G401 (cell line): ENCODE measurements around the gene CNNM2. TPM values are rescaled to one million over a fixed set of nuclear protein-coding genes. Genes with fewer than 3 reads are reported as not detected.
A peak's percentile ranks its signal among the peaks of the same experiment; 100 is the strongest.

ENCODE experiments used
- DNase-seq: peaks from one replicate; pipeline ENCODE4 v3.0.0-alpha.2; 2015; ENCODE audit warnings: low spot score
- in situ Hi-C: cut with HindIII; loops from 2 replicates; pipeline ENCODE4 v1.10.0; 2016; ENCODE audit warnings: low sequenced_read_pairs, mixed read lengths
- total RNA-seq: library from RNA; depleted of rRNA; stranded (reverse); fragments of >200 nt; shearing (Covaris generic); gene quantifications from 2 replicates; pipeline ENCODE4 v1.2.3, GENCODE V29; 2014

The CNNM2 gene
- total RNA-seq, 1 experiment from 2014 or later = 15.5 TPM

DNA sequence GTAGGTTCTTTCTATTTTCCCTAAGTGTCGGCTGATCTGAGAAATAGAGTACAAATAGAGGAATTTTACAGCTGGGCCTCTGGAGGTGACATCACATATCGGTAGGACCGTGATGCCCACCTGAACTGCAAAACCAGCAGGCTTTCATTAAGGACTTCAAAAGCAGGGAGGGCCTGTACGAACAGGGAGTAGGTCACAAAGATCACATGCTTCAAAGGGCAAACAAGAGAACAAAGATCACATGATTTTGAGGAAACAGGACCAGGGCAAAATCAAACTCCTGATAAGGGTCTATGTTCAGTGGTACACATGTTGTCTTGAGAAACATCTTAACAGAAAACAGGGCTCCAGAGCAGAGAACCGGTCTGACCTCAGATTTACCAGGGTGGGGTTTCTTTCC, 88.9 kb downstream of the CNNM2 start:
- in situ Hi-C loops = no loop called here
- no peak for DNase-seq

DNA sequence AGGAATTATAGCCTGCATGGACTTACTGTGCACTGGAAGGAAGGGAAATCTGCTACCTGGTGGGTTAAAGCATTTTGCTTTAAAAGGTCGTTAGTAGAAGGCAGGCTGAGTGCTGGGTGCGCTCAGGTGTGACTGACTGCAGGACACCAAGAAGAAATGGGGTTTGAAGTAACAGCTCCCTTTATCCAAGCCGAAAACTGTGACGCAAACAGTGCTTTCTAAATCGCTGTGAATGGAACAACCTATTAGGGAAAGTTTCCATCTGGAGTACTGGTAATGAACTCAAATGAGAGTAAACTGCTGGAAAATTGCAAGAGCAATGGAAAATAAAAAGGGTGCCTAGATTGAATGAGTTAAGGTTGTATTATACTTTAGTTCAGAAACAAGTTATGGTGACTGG, 95.3 kb downstream of the CNNM2 start:
- DNase-seq = no peak
- in situ Hi-C loops = no loop called here

DNA sequence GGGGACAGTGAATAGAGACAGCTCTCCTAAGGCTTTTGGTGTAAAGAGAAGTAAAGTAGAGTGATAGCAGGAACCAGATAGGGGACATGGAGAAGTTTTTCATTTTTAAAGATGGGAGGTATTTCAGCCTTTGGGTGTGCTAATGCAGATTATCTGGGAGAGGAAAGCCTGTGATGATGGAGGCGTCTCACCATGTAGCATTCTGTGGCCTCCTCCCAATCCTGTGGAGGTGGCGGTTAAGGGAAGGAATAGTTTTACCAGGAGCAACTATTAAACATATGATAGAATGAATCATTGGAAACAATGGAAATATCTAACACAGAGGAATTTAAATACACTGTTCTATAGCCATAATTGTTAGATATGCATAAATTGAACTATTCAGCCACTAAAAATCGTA, 101.3 kb downstream of the CNNM2 start:
- in situ Hi-C loops = no loop called here
- no peak for DNase-seq

DNA sequence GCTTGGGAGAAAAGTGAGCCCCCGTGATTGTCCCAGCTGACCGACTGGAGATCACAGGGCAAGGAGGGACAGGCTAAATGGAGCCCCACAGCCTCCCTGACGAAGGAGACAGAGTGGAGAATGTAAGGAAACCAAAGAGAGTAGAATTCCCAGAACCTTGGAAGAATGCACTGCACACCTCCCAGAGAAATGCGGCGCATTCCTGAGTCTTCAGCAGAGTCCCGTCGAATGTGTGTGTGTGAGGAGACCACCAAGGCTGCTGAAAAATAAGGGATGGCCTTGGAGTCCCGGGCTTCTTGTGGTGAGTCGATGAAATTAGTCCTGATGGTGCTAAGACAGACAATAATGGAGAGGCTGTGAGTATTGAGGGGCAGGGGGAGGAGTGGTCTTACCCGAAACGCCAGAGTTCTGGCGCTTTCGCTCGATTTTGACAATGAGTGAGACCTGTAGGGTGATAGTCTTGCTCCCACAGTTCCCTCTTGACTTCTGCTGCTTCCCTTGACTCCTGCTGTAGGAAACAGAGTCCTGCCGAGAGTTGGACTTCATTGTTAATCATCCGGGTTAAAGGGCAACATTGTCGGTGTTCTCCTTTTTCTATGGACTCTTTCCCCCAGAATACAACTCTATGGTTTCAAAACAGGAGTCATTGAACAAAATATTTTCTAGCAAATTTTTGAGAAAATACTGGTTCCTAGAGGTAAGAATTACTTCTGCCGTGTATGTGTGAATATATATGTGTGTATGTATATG, 103.2 kb downstream of the CNNM2 start:
- no peak for DNase-seq
- in situ Hi-C loops = no loop called here

DNA sequence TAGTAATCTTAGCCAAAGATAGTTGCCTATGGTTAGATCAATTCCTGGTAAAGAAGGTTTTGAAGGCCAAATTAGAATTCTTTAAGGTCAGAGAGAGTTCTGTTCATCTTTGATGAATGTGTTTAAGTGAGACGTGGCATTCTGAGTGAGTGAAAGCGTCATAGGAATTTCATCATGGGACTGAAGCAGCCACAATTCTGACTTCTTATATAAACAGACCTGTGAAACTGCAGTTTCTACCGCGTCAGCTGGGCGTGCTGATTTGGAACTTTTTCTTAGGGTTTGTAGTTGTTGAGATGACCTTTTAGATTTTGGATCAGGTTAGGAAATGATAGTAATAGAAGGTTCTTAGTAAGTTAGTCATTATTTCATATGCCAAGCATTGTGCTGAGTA, 103.8 kb downstream of the CNNM2 start:
- DNase-seq = no peak

DNA sequence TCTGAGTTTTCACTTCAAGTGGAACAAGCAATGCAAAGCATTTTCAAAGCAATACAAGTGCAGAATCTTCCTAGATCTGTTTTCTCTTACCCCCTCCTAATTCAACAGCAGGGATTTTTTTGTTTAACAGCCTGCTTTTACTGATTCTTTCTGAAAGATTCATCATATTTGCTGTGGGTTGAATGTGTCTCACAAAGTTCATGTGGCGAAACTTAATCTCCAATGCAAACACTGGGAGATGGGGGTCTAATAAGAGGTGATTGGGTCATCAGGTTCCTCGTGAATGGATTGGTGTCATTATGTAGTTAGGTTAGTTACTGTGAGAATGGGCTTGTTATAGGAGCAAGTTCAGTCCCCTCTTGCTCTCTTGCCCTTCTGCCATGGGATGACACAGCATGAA, 107.6 kb downstream of the CNNM2 start:
- in situ Hi-C loops = no loop called here
- DNase-seq = no peak

More for the DNA sequence above, 103.8 kb downstream of the CNNM2 start:
- in situ Hi-C loops = no loop called here

DNA sequence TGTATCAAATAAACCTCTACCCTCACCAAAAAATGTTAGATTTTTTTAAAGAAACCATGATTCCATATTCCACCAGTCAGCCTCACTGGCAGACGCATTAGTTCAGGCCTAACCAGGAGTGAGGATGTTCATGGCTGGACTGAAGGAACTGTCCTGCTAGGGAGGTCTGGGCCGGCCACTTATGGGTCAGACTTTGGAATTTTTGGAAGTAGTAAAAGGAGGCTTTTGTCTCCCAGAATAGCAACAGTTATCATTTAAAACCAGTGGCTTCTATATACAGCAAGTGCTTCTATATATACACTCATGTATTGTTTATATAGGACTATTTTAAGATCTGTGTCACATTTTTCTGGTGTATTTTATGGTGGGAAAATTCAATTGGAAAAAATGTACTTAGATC, 120.5 kb downstream of the CNNM2 start:
- in situ Hi-C loops = no loop called here
- DNase-seq = no peak

DNA sequence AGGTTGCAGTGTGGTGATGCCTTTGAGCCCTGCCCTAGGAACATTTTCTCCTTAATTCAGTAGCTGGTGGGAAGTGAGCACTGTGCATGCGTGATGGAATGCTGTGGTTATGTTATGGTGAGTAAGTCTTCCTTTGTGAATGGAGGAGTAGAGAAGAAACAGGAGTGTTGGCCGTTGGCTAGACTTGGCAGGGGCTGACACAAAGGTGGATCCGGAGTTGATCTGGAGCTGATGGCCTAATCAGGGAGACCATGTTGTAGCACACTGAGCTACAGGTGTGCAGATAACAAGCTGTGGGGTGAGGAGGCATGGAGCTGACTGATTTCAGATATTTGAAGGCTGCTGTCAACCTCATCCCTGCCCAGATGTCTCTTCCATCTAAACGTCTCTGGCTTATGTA, 122.3 kb downstream of the CNNM2 start:
- in situ Hi-C loops = no loop called here
- no peak for DNase-seq

DNA sequence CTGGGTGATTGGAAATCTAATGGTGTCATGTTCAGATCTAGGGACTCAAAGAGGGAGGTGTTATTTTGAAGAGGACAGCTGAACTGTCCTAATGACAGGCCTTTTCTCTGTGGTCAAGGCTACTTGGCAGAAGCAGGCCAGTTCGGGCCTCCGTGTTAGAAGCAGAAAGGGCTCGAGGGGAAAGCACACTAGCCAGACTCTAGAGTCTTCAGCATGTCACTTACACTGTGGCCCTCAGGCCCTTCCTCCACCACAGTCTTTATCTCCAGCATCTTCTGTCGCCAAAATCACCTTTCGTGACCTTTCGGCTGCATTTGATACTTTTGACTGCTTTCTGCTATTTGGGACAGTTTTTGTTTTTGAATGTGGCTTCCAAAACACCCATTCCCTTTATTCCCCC, 123.3 kb downstream of the CNNM2 start:
- DNase-seq = peak; percentile 9
- in situ Hi-C loops = no loop called here

DNA sequence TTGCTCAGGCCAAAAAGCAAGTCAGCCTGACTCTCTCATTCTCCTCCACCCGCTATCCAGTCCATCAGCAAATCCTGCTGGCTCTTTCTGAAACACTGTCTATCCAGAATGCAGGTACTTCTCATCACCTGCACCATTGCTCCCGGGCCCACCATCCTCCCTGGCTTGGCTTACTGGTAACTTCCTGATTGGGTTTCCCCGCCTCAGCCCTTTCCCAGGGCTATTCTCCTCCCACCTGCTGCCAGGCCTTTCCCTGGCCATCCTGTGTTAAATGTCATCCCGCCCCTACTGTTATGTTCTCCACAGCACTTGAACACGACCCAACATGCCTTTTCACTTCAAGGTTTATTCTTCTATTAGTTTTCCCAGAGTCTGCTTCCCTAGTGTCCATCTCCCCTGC, 124.0 kb downstream of the CNNM2 start:
- in situ Hi-C loops = no loop called here
- DNase-seq = peak; percentile 43

DNA sequence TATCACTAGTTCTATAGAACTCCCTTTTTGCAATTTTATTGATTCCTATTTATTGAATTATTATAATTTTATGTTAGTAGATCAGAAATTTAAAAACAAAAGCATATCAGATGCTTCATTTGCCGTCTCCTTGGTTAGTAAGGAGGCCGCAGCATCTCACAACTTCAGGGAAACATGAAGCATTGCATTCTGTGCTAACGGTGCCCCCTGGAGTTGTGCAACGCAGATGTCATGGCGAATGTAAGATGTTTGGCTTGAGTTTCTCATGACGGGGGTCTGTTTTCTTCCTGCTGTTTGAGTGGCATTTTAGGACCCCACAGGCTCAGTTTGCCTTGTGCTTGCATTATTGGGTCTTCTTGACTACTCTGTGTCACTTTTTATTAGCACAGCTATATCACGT, 124.8 kb downstream of the CNNM2 start:
- DNase-seq = no peak

DNA sequence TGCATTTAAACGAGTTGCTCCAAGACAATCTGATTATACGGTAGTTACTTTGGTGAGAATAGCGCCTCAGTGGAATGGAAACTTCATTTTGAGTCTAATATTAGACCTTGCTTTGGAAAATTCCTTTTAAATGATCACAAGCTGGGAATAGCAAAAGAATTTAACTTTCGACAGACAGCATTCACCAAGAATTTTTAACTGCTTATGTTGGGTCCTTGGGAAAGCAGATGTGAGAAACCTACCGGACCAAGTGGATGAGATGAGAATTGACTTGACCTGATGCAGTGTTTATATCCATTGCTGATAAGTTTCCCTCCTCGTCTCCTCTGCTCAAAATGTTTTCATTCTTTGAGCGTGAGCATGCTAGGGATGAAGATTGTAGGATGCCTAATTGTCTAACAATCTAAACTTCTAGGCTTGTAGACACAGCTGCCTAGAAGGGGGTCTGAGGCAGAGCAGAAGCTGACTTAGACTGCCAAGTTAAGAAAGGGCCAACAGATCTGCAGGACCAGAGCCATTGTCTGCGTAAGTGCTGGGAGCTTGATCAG, 126.9 kb downstream of the CNNM2 start:
- DNase-seq = no peak
- in situ Hi-C loops = no loop called here

More for the DNA sequence above, 124.8 kb downstream of the CNNM2 start:
- in situ Hi-C loops = no loop called here

DNA sequence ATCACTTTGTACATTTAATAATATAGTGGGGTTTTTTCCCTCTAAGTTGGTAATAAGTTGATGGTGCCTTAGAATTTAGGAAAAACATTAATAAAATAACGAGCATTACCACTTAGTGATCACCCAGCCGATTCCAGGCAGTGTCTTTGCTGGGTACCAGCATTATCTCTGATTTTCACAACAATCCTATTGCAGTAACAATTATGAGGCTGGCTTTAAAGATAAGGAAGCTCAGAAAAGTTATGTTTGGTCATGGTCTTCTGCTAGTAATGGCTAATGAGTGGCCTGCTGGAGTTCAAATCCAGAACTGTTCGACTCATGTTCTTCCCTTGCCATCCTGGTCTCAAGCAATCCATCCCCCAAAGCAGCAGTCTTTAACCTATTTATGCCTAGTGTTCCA, 127.9 kb downstream of the CNNM2 start:
- in situ Hi-C loops = no loop called here
- no peak for DNase-seq

DNA sequence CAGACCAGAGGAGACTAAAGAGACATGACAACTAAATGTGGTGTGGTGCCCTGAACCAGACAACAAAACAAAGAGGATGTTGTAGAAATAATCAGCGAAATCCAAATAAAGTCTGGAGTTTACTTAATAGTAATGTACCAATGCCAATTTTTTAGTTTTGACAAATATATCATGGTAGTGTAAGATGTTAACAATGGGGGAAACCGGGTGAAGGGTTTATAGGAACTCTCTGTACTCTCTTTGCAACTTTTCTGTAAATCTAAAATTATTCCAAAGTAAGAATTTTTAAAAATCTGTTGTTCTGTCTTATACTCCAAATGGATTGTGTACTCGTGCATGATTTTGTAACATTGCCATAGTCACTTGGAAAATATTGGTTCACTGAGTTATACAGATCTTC, 129.3 kb downstream of the CNNM2 start:
- no peak for DNase-seq
- in situ Hi-C loops = no loop called here

DNA sequence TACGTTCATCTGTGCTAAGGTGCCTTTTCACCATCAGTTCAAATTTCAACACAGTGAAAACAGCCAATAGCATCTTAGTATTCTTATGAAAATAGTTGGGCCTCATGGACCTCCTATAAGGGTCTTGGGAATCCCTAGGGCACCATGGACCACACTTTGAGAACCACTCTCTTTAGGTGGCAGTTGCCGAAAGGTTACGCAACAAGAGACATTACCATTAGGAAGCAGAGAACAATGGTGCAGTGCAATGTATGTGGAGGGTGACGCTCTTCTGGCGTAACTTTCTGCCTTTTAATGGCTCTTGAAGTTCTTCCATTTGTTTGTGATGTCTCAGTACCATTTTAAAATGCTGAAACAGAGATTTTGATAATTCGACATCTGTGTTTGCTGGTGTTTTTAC, 131.1 kb downstream of the CNNM2 start:
- DNase-seq = no peak
- in situ Hi-C loops = no loop called here

DNA sequence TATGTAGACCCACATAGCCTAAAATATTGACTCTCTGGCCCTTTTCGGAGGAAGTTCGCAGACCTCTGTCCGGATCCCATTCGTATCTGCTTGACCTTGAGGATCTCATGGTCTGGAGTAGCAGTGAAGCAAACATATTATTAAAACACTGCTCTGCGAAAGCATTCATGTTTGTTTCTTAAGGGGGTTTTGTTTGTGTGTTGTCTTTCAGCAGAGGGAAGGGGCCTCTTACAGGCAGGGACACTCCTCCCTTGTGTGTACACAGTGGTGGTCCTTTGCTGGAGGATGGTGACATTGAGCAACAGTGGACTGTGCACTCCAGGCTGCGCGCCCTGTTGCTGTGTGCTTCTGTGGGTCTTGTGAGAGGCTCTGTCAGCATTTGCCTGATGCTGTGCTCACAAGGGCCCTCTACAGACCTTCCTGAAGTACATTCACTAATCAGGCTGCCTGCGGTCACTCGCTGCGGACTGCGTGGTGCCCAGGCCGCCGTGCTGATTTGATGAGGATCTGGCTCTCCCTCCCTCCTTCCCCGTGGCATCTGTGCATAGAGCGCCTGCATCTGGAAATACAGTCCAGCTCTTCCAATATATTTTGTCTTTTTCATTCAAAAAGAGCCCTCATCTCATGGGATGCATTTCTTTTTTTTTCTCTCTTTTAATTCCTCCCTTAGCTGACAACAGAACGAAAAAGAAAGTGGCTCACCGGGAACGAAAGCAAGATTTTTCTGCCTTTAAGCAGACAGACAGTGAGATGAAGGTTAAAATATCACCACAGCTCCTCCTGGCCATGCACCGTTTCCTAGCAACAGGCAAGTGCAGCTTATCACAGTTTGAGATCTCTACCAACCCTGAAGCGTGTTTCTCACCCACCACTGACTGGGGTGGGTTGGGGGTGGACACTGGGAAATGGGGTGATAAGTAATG, 135.8 kb downstream of the CNNM2 start:
- DNase-seq = peak; percentile 89
- in situ Hi-C loops = no loop called here

DNA sequence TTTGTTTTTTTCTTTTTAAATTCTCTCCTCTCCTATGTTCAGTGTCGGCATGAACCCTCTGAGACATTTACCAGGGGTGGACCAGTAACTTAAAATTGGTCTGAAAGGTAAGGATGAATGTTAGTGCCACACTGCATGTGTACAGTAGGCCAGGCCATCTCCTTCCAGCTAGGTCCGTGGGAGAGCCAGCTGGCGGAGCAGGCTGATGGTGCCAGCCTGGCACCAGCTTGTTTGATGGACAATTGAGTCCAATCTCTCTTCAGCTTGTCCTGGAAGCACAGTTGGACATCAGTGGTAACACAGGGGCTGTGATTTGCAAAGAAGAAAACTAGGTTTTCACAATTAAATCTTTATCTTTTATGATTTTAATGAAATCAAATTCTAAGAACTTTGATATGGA, 136.5 kb downstream of the CNNM2 start:
- peak; percentile 90 for DNase-seq
- in situ Hi-C loops = no loop called here

DNA sequence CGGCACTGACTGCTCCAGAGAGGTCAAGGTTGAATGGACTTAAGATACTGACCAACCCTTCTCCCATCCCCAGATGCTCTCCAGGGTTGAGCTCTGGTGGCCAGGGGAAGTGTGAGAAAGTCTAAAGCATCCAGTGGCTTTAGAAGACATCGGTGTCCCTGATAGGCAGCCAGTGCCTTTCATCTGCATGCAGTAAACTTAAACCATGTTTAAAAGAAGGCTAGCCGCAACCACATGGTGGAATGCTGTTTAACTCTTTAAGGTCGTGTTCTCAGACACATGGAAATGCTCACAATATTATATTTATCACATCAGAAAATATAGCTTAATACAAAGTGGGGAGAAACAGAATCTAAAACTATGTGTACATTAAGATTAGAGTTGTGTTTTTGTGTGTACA, 137.0 kb downstream of the CNNM2 start:
- DNase-seq = no peak
- in situ Hi-C loops = no loop called here

DNA sequence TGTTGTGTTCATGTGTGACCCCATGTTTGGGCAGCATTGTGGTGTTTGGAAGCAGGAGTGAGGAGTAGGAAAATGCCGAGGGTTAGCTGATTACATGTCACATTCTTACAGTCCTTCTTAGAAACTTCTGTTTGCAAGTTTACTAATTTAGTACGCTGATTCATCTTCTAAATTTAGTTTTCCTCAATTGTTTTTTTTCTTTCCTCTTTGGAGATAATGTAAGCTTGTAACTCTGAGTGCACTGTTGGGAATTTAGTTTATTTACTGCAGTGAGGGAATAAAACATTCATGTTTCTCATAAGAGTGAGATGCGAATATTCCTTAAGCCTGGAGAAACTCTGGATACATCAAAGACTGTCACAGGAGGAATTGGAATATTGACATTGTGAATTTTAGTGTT, 139.9 kb downstream of the CNNM2 start:
- DNase-seq = no peak
- in situ Hi-C loops = no loop called here

DNA sequence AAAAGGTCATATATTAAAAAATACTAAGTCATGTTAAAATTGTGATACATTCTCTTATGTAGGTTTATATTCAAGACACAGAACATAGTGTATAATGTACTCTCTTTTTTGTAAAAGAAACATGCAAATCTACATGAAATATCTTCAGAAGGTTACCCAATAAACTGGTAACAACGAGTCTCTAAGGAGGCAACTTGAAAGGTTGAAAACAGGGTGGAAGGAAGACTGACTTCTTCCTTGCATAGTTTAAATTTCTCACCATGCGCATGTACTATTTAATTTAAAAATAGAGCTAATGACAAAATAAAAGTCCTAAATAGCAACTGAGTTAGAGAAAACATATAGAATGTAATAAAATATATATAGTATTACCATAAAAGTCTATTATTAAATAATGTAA, 142.5 kb downstream of the CNNM2 start:
- in situ Hi-C loops = no loop called here
- DNase-seq = no peak
